Measurements from ENCODE around the gene SOBP.
"Not testable (repeated sequence)": the region's sequence is repeated elsewhere in the genome, so short reads cannot be mapped to it uniquely, and the experiment has no call there.

Gene SOBP, protein sequence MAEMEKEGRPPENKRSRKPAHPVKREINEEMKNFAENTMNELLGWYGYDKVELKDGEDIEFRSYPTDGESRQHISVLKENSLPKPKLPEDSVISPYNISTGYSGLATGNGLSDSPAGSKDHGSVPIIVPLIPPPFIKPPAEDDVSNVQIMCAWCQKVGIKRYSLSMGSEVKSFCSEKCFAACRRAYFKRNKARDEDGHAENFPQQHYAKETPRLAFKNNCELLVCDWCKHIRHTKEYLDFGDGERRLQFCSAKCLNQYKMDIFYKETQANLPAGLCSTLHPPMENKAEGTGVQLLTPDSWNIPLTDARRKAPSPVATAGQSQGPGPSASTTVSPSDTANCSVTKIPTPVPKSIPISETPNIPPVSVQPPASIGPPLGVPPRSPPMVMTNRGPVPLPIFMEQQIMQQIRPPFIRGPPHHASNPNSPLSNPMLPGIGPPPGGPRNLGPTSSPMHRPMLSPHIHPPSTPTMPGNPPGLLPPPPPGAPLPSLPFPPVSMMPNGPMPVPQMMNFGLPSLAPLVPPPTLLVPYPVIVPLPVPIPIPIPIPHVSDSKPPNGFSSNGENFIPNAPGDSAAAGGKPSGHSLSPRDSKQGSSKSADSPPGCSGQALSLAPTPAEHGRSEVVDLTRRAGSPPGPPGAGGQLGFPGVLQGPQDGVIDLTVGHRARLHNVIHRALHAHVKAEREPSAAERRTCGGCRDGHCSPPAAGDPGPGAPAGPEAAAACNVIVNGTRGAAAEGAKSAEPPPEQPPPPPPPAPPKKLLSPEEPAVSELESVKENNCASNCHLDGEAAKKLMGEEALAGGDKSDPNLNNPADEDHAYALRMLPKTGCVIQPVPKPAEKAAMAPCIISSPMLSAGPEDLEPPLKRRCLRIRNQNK
- total RNA-seq = 0.61 to 0.62 reads per million in 2 donors

DNA sequence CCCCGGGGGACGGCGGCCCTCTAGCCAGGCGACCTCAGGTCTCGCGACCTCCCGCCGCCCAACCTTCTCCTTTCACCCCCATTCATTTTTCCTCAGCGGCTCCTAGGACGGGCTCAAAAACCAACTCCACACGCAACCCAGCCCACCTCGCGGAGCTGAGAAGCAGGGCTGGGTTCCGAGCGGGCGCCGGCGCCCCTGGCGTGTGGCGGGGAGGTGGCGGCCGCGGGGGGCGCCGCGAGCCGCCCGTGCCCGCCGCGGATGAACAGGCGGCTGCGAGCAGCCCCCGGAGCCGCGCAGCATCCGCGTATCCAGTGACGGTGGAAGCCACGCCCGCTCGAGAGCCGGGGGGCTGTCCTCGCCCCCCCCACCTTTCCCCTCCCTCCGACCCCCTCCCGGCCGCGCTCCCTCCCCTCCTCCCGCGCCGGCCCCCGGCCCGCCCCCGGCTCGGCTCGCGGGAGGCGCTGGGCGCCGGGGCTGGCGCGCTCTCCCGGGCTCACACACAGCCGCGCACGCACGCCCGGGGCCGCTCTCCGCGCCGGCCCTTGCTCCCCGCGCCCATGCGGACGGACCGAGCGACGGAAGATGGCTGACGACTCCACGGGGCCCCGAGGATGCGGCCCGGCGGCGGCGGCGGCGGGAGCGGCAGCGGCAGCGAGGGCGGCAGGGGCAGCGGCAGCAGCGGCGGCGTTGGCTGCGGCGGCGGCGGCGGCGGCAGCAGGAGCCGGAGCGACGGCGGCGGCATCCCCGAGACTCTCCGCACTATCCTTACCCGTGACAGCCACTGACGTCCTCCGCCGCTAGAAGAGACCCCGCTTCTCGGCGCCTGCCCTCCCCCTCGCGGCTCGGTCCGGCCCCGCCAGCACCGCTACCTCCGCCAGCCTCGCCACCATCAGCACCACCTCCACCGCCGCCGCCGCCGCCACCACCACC lies at the start of gene SOBP:
TSS of gene SOBP (plus strand) at position 482 of the 930 bp plus-strand sequence. CDS start 500 bp downstream, outside the sequence.
- peak in 3 of 5 experiments; percentile 13 to 44 (median 35) for DNase-seq

DNA sequence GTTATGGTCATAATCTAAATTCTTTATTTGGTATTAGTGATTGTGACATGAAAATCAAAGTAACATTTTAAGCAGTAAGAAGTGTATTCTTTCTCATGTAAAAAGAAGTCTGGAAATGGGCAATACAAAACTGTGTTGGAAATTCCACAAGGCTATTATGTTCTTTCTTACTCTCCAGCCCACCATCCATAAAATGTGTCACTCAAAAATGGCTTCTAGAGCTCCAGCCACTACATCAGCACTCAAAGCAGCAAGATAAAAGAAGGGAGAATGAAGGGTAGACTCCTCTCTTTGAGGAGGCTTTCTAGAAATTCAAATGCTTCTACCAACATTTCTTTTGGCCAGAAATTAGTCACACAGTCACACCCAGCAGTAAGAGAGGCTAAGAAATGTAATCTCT lies 49.0 kb upstream of the SOBP start:
- no peak for DNase-seq

GRCh38 chr6:107441682-107442081 lies 48.2 kb upstream of the SOBP start:
- DNase-seq = no peak

GRCh38 chr6:107442938-107443607 lies 46.8 kb upstream of the SOBP start:
- no peak for DNase-seq

- DNase-seq = no peak
Observed at GRCh38 chr6:107443608-107444267, 46.2 kb upstream of the SOBP start.

GRCh38 chr6:107444277-107444676 lies 45.6 kb upstream of the SOBP start:
- DNase-seq = no peak

- DNase-seq = peak in 1 of 5 experiments; percentile 3
Observed at GRCh38 chr6:107447663-107448216, 42.2 kb upstream of the SOBP start.

DNA sequence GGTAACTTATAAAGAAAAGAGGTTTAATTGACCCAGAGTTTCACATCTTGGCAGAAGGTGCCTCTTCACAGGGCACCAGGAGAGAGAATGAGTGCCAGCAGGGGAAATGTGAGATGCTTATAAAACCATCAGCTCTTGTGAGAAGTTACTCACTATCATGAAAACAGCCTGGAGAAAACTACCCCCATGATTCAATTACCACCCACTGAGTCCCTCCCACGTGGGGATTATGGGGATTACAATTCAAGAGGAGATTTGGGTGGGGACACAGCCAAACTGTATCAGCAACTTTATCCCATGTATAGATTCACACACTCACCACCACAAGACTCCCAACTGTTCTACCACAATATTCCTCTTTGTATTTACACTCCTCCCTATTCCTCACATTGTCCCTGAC lies 41.1 kb upstream of the SOBP start:
- DNase-seq = no peak

DNA sequence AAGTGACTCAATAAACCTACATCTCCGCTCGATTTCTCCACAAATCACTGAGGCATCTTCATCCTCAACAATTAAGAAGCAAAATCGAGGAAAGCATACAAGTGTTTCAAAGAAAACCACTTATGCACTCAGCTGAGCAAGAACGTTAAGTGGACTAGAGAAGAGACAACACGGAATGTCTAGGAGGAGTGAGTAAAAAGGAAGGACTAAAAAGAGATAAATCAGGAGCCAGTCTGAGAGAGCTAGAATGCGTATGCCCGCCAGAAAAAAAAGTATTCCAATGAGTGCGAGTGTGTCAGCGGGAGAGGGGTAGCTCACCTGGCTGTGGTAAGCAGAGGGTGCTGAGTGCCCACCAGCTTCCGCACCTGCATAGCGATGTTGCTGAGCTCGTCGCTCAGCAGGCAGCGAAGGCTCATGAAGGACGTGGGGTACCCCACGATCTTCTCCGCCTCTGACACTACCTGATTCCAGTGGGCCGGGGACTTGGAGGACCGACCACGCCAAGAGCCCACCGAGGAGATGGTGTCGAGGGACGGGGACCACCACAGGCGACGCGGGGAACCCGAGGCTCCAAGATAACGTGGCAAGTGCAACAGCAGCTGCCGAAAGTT lies 31.1 kb upstream of the SOBP start:
- peak in 4 of 5 experiments; percentile 10 to 51 (median 14) for DNase-seq

GRCh38 chr6:107459283-107460082 lies 30.4 kb upstream of the SOBP start, which contains the start of gene PDSS2:
PDSS2 (minus strand) TSS chr6:107459564; CDS start chr6:107459285, 279 bp downstream.
- DNase-seq = peak; percentile 85 to 99 (median 96)

DNA sequence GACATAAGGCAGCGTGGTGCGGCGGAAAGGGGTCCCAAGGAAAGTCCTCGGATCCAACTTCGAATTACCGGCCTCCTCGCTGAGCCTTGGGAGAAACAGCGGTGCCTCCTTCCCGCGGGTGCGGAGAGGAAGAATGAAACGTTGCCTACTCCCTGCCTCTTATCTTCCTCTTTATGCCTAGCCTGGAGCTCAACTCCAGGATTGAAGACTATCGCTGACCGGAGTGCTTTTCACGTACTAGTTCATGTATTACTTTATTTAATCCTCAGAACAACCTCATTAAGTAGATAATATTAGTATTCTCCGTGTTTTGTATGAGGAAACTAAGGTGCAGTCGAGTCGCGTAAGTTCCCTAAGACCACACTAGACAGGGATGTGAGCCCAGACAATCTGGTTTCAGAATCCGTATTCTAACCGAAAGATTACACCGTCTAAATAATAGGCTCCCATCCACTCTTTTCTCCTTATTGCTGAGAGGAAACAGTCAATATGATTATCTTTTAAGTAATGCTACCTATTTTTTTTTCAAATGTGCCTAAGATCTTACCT lies 29.8 kb upstream of the SOBP start:
- DNase-seq = peak in 1 of 5 experiments; percentile 1

GRCh38 chr6:107466062-107466461 lies 23.9 kb upstream of the SOBP start:
- no peak for DNase-seq

DNA sequence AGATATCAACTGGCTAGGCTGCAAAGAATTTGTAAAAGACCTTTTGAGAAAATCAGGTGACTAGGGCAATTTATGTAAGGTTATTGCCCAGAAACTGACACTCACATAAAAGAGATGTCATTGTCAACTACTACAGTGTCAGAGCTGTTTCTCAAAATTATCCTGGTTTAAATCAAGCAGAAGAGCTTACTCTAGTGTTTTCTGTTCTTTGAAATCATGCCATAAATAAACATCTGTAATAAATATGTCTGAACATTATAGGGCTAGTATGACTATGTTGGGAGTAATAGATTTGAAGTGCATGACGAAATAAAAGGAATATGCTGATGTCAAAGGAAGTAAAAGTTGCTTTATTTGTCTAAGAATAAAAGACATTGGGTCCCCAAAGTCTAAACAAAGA lies 19.6 kb upstream of the SOBP start:
- DNase-seq = no peak

GRCh38 chr6:107473660-107474059 lies 16.3 kb upstream of the SOBP start:
- no peak for DNase-seq

DNA sequence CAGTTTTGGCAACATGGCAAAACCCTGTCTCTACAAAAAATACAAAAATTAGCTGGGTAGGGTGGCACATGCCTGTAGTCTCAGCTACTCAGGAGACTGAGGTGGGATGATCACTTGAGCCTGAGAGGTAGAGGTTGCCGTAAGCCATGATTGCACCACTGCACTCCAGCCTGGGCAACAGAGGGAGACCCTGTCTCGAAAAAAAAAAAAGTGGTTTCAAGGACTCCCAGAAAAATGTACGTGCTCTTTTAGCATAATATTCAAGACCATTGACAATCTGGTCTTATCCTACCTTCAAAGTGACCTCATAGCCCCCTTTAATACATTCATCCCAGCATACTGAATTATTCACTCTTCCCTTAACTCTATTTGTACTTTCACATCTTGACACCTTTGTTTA lies 14.6 kb upstream of the SOBP start:
- DNase-seq = not testable (repeated sequence)

DNA sequence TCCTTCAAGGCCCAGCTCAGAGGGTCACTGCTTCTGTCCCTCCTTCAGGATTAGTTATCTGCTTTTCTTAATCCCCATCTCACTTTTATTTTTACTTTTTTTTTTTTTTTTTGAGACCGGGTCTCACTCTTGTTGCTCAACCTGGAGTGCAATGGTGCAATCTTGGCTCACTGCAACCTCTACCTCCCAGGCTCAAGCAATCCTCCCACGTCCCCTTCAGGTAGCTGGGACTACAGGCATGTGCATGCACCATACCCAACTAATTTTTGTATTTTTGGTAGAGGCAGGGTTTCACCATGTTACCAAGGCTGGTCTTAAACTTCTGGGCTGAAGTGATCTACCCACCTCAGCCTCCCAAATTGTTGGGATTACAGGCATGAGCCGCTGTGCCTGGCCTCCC lies 14.1 kb upstream of the SOBP start:
- DNase-seq = not testable (repeated sequence)

- DNase-seq = no peak
Observed at GRCh38 chr6:107479089-107479690, 10.7 kb upstream of the SOBP start.

DNA sequence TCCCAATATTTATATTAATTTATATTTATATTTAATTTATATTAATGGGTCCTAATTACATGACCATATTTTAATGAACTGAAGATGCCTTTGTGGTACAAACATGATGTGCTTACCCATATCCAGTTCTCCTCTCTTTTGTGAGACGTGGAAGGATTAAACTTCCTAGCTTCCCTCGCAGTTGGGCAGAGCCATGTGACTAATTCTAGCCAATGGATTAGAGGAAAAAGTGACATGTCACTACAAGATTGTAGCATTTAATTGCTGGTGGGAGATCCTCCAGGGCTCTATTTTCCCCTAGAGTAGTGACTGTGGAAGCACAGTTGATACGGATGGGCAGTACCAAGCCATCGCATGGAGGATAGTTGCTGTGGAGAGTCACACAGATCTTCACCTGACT lies 4.8 kb upstream of the SOBP start:
- no peak for DNase-seq
